ENCODE results near the gene CRLF2.
"Not testable (repeated sequence)": the region's sequence is repeated elsewhere in the genome, so short reads cannot be mapped to it uniquely, and the experiment has no call there.

The CRLF2 gene

DNA sequence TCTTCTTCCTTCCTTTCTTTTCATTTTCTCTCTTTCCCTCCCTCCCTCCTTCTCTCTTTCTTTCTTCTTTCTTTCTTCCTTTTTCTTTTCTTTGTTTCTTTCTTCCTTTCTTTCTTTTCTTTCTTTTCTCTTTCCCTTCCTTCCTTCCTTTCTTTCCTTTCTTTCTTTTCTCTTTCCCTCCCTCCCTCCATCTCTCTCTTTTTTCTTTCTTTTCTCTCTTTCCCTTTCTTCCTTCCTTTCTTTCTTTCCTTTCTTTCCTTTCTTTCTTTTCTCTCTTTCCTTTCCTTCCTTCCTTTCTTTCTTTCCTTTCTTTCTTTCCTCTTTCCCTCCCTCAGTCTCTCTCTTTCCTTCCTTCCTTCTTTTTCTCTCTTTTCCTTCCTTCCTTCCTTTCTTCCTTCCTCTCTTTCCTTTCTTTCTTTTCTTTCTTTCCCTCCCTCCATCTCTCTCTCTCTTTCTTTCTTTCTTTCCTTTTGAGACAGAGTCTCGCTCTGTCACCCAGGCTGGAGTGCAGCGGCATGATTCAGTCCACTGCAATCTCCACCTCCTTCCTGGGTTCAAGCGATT is 44.4 kb downstream of the CRLF2 start:
- DNase-seq (ENCODE audit: low spot score) = no peak

DNA sequence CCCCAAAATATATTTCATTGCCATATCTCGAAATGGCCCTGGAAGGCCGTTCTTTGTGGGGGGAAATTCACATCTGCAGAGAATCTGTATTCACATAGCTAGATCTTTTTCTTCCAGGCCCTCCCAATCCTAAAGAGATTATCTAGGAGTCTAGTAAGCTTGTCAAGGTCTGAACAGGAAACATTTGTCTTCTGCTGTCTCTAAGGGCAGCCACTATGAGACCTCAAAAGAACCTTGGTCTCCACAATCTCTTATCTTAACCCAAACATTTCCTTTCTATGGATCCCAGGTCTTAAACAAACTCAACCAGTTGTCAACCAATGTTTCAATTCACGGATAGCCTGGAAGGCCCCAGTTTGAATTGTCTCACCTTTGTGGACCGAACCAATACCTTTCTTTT is 45.0 kb downstream of the CRLF2 start:
- DNase-seq (ENCODE audit: low spot score) = no peak

DNA sequence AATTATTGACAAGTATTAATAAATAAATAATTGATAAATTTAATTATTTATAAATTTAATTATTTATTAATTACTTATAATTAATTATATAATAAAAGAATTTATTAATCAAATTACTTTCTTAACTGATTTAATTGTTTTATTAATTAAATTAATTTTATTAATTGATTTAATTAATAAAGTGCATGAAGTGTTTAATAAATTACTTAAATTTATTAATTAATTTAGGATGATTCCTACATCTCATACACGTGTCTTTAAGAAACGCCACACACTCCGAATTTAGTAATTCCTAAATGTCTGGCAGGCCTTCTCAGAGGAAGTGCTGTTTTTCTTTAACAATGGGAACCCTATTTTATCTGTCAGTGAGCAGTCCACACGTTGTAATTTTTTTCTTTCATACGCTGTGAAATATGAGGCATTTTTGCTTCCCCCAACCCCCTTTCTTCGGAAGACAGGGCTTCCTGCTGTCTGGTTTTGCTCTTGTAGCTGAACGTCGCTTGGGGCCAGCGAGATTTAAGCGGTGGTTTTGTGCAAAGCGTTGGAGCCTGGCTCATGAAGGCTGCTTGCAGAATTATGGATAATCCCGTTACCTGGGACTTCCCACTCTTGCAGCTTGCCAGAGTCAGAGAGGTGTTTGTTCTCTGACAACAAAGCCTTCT is 46.8 kb downstream of the CRLF2 start:
- DNase-seq (ENCODE audit: low spot score) = no peak

DNA sequence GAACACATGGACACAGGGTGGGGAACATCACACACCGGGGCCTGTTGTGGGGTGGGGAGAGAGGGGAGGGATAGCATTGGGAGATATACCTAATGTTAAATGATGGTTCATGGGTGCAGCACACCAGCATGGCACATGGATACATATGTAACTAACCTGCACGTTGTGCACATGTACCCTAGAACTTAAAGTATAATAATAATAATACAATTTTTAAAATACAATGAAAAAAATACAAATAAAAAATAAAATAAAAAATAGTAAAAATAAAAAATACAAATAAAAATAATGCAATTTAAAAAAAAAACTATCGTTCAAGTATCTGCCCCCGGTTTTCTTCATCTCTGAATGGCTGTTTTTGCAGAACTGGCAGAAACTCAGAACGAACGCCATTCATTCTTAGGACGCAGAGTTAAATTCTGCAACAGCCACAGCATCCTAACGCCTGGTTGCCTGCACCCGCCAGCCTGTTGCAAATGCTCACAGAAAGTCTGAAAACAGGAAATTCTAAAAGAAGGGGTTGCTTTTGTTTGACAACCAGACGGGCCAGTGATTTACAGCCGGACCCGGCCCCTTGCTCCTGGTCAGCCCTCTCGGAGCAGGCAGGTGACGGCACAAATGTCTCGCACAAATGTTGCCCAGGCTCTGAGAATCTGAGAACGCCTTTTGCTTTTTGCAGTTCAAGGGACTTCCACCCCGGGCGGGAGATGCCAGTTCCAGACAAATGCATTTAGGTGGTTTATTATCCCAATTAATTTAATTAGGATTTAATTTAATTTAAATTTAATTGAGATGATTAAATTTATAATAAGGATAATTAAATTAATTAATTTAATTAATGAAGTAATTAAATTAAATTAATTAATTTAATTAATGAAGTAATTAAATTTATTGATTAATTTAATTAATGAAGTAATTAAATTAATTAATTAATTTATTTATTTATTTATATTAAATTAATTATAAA is 47.8 kb downstream of the CRLF2 start:
- DNase-seq (ENCODE audit: low spot score) = no peak

DNA sequence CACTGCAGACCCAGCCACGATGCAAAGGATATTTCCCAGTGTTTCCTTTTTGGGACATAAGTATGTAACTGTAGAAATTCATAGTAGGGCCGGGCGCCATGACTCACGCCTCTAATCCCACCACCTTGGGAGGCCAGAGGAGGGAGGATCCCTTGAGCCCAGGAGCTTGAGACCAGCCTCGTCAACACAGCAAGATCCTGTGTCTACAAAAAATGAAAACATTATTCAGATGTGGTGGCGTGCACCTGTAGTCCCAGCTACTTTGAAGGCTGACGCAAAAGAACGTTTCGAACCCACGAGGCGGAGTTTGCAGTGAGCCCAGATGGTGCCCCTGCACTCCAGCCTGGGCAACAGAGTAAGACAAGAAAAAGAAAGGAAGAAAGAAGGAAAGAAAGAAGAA is 49.2 kb downstream of the CRLF2 start:
- no peak for DNase-seq (ENCODE audit: low spot score)

DNA sequence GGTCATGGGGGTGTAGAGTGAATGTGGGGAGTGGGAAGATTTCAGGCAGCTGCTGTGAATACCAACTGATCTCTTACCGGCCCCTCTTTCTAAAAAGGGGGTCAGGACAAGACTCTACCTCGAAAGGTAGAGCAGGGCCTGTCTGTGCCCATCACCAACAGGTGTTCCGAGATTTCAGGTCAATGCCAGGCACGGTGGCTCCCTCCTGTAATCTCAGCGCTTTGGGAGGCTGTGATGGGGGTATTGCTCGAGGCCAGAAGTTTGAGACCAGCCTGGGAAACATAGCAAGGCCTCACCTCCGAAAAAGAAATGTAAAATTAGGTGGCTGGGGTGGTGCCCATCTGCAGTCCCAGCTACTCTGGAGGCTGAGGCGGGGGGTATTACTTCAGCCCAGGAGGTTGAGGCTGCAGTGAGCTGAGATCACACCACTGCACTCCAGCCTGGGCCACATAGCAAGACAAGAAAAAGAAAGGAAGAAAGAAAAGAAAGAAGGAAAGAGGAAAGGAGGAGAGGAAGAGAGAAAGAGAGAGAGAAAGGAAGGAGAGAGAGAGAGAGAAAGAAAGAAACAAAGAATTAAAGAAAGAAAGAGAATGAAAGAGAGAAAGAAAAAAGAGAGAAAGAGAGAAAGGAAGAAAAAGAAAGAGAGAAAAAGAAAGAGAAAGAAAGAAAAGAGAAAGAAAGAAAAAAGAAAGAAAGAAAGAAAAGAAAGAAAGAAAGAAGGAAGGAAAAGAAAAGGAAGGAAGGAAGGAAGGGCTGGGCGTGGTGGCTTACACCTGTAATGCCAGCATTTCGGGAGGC is 50.1 kb downstream of the CRLF2 start:
- DNase-seq (ENCODE audit: low spot score) = no peak

DNA sequence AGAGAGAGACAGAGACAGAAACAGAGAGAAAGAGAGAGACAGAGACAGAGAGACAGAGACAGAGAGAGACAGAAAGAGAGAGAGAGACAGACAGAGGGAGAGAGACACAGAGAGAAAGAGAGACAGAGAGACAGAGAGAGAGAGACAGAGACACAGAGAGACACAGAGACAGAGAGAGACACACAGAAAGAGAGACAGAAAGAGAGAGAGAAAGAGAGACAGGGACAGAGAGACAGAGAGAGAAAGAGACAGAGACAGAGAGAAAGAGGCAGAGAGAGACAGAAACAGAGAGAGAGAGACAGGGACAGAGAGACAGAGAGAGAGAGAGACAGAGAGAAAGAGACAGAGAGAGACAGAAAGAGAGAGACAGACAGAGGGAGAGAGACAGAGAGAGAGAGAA is 52.9 kb downstream of the CRLF2 start:
- DNase-seq (ENCODE audit: low spot score) = no peak

DNA sequence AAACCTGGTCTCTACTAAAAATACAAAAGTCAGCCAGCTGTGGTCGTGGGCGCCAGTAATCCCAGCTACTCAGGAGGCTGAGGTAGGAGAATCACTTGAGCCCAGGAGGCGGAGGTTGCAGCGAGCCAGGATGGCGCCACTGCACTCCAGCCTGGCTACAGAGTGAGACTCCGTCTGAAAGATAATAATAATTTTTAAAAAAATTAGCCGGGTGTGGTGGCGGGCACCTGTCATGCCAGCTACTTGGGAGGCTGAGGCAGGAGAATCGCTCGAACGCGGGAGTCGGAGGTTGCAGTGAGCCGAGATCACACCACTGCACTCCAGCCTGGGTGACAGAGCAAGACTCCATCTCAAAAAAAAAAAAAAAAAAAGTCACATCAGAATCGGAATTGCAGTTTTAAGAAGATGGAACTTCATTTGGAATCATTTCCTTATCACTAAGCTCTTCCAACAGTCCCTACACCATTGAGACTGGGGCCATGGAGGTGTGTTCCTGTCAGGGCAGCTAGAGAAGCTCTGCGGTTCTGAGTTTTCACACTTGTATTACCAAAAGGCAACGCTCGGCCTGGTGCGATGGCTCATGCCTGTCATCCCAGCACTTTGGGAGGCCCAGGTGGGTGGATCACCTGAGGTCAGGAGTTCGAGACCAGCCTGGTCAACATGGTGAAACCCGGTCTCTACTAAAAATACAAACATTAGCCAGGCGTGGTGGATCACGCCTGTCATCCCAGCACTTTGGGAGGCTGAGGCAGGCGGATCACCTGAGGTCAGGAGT is 55.6 kb downstream of the CRLF2 start:
- not testable (repeated sequence) for DNase-seq (ENCODE audit: low spot score)

DNA sequence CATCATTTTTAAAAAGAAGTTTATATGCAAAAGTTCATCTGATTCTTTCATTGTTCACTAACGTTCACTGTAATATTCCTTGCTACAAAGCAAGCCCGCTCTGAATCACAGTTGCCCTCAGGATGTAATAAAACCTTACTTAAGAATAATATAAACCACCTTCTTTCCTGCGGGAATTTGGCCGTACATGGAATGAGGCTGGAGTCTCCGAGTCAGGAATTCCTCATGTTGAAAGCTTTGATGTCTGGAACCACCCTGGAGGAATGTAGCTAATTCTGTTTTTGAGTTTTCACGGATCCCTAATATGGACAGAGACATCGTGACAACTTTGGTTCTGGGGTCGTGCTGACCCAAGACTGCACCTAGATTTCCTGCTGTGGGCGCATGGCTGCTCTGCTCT is 58.5 kb downstream of the CRLF2 start:
- no peak for DNase-seq (ENCODE audit: low spot score)

DNA sequence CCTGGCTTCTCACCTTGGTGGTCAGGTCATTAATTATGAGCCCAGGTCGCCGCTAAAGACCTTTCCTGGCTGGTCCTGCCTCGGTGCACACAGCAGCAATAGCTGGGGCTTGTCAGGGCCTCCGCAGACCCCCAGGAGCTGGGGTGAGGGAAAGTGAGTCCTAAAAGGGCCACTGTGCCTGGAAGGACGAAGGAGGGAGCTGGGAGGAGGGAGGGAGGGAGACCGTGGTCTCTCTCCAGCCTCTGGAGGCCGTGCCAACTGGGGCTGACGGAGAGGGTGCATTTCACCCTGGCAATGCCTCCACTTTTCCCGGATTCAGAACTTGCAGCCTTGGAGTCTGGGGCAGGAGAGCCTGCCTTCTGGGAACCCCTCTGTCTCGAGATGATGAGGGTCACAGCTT is 60.4 kb downstream of the CRLF2 start:
- DNase-seq (ENCODE audit: low spot score) = no peak

DNA sequence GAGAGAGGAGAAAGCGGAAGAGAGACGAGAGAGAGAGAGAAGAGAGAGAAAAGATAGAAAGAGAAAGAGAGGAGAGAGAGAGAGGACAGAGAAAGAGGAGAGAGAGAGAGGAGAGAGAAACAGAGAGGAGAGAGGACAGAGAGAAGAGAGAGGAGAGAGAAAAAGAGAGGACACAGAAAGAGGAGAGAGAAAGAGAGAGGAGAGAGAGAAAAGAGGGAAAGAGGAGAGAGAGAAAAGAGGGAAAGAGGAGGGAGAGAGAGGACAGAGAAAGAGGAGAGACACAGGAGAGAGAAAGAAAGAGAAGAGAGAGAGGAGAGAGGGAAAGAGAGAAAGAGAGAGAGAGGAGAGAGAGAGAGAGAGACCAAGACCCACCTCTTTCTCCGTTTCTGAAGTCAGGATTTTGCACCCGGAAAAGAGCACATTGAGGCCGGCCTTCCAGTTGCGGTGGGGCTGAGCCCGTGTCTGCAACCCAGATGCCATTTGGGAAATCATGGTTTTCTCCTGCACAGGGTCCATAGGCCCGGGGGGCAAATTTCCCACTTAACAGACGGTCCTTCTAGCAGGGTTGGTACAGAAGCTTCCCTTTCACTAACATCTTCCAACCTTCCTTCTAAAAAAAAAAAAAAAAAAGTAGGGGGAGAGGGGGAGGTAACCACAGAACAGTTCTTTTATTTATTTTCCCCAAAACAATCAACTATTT is 60.9 kb downstream of the CRLF2 start:
- DNase-seq (ENCODE audit: low spot score) = no peak

DNA sequence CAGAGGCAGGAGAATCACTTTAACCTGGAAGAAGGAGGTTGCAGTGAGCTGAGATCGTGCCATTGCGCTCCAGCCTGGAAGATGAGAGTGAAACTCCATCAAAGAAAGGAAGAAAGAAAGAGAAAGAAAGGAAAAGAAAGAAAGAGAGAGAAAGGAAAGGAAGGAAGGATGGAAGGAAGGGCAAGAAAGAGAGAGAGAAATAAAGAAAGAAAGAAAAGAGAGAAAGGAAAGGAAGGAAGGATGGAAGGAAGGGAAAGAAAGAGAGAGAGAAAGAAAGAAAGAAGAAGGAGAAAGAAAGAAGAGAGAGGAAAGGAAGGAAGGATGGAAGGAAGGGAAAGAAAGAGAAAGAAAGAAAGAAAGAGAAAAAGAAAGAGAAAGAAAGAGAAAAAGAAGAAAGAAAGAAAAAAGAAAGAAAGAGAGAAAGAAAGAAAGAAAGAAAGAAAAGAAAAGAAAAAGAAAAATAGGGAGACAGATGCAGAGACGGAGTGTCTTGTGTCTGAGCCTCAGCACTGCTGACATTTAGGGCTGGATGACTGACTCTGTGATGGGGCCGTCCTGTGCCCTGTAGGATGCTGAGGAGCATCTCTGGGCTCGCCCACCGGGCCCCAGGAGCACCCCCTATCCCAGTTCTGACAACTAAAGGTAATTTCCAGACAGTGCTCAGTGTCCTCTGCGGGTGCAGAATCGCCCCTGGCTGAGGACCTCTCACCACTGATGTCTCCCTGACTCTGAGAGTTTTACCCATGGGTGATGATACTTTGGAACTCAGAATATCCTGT is 61.7 kb downstream of the CRLF2 start:
- no peak for DNase-seq (ENCODE audit: low spot score)

DNA sequence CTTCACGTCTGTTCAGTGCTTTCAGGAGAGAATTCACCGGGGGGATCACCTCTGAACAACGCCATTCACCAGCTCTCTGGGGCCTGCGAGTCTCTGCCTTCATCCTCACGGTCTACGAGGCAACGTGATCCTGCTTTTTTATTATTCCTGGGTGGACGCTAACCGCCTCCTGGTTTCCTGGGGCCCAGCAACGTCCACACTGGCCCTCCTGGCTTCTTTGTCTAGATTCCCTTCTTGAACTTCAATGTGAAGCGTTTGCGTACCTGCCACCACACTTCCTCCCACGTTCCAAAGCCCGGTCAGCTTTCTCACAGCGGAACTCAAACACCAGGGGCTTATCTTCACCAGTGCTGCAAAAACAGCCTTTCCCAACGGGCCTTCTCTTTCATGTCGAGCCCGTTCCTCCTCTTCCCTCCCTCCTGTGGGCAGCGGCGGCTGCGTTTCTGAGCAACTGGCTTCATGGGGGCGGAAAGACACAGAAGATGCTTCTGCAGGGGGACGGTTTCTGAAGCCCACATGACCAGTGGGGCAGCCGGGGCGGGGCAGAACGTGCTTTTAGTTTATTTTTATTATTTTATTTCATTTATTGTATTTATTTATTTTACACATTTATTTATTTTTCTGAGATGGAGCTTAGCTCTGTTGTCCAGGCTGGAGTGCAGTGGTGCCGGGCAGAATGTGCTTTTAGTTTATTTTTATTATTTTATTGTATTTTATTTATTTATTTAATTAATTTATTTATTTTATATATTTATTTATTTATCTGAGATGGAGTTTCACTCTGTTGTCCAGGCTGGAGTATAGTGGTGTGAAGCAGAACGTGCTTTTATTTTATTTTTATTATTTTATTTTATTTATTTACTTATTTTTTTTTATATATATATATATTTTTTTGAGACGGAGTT is 64.6 kb downstream of the CRLF2 start:
- no peak for DNase-seq (ENCODE audit: low spot score)

DNA sequence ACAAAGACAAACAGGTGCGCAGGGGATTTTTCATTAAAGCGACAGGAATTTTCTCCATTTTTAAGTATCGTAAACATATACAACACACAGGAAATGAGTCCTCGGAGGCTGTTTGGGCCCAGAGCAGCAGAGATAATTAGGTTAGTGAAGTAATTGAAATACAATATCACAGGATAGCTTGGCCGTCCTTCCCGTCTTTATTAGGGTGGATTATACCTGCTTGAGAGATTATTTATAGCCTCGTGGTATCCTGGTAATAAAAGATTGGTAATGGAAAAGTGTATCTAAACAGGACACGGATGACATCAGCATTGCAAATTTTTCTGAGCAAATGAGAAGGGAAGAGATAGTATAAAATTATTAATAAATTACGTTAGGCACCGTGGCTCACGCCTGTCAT is 68.2 kb downstream of the CRLF2 start:
- DNase-seq (ENCODE audit: low spot score) = no peak
